NOMO-1 treated with dmso at 0.1 percent for 144 hours (cell line): Measurements from ENCODE around the gene HIC2.
"Not testable (repeated sequence)": the region's sequence is repeated elsewhere in the genome, so short reads cannot be mapped to it uniquely, and the experiment has no call there.

ENCODE experiments used
- DNase-seq: peaks from one replicate; lab custom pipeline; 2025; ENCODE audit not compliant: unreplicated experiment; lab: John Stamatoyannopoulos, UW

The HIC2 gene

GRCh38 chr22:21449531-21450319, 32.6 kb downstream of the HIC2 start:
- no peak for DNase-seq

- no peak for DNase-seq
Measured at GRCh38 chr22:21450320-21450831, 33.2 kb downstream of the HIC2 start.

- no peak for DNase-seq
Measured at GRCh38 chr22:21450858-21451353, 33.7 kb downstream of the HIC2 start.

- no peak for DNase-seq
Measured at GRCh38 chr22:21451545-21452520, 34.7 kb downstream of the HIC2 start.

- not testable (repeated sequence) for DNase-seq
Measured at GRCh38 chr22:21452666-21453065, 35.5 kb downstream of the HIC2 start.

- not testable (repeated sequence) for DNase-seq
Measured at GRCh38 chr22:21454998-21455333, 37.8 kb downstream of the HIC2 start.

- DNase-seq, result no peak
Measured at GRCh38 chr22:21455334-21456089, 38.3 kb downstream of the HIC2 start.

- DNase-seq, result no peak
Measured at GRCh38 chr22:21457023-21457787, 40.0 kb downstream of the HIC2 start.

- DNase-seq, result not testable (repeated sequence)
Measured at GRCh38 chr22:21462672-21463071, 45.5 kb downstream of the HIC2 start.

GRCh38 chr22:21467337-21468193, 50.4 kb downstream of the HIC2 start, which contains the start of gene TMEM191C:
TMEM191C (plus strand) TSS chr22:21467387; CDS start chr22:21467460, 73 bp downstream.
- not testable (repeated sequence) for DNase-seq

- DNase-seq, result not testable (repeated sequence)
Measured at GRCh38 chr22:21468194-21469096, 51.3 kb downstream of the HIC2 start.

GRCh38 chr22:21469097-21469994, 52.2 kb downstream of the HIC2 start:
- DNase-seq, result not testable (repeated sequence)

GRCh38 chr22:21472984-21473383, 55.8 kb downstream of the HIC2 start:
- DNase-seq, result not testable (repeated sequence)

GRCh38 chr22:21473664-21474063, 56.5 kb downstream of the HIC2 start:
- not testable (repeated sequence) for DNase-seq

GRCh38 chr22:21484039-21484438, 66.9 kb downstream of the HIC2 start:
- DNase-seq, result not testable (repeated sequence)

- DNase-seq, result not testable (repeated sequence)
Measured at GRCh38 chr22:21487723-21488122, 70.6 kb downstream of the HIC2 start.

- not testable (repeated sequence) for DNase-seq
Measured at GRCh38 chr22:21489149-21489680, 72.0 kb downstream of the HIC2 start.
